Pulmonary artery endothelial cell (primary cell): ENCODE measurements around the gene TRPM3. TPM values are rescaled to one million over a fixed set of nuclear protein-coding genes. Genes with fewer than 3 reads are reported as not detected.

ENCODE experiments used
- DNase-seq: peaks from one replicate; pipeline ENCODE4 v3.0.0-alpha.2; 2011; ENCODE audit warnings: low read depth, low spot score
- total RNA-seq: library from RNA; depleted of rRNA; stranded (reverse); fragments of >200 nt; gene quantifications from 2 replicates; pipeline ENCODE4 v1.2.3, GENCODE V29; 2014

Gene TRPM3
- total RNA-seq = 0.99 and 2.9 TPM in 2 replicates

- DNase-seq = no peak
These were observed at the start of gene TRPM3 for GRCh38 chr9:71121275-71122021. TSS of gene TRPM3 (minus strand) at chr9:71121621. CDS start at chr9:71121354, 267 bp downstream.

GRCh38 chr9:71168418-71168817, 47.0 kb upstream of the TRPM3 start:
- no peak for DNase-seq

- DNase-seq = no peak
These were observed 40.7 kb upstream of the TRPM3 start for GRCh38 chr9:71162126-71162525.

- no peak for DNase-seq
These were observed 36.3 kb upstream of the TRPM3 start for GRCh38 chr9:71157731-71158130.

- no peak for DNase-seq
These were observed 25.9 kb upstream of the TRPM3 start for GRCh38 chr9:71147368-71147767.

GRCh38 chr9:71146511-71146910, 25.1 kb upstream of the TRPM3 start:
- DNase-seq = no peak

GRCh38 chr9:71145179-71145578, 23.8 kb upstream of the TRPM3 start:
- peak; percentile 98 for DNase-seq

GRCh38 chr9:71144495-71144894, 23.1 kb upstream of the TRPM3 start:
- DNase-seq = no peak

GRCh38 chr9:71136696-71137095, 15.3 kb upstream of the TRPM3 start:
- DNase-seq = no peak

- DNase-seq = no peak
These were observed 9.7 kb upstream of the TRPM3 start for GRCh38 chr9:71131145-71131544.

GRCh38 chr9:71130521-71130920, 9.1 kb upstream of the TRPM3 start:
- DNase-seq = no peak

GRCh38 chr9:71128796-71129195, 7.4 kb upstream of the TRPM3 start:
- no peak for DNase-seq

- no peak for DNase-seq
These were observed 5.9 kb upstream of the TRPM3 start for GRCh38 chr9:71127301-71127700.

- DNase-seq = no peak
These were observed 1.0 kb upstream of the TRPM3 start for GRCh38 chr9:71122421-71122820.

GRCh38 chr9:71122022-71122275, 528 bp upstream of the TRPM3 start:
- no peak for DNase-seq

- no peak for DNase-seq
These were observed 747 bp downstream of the TRPM3 start for GRCh38 chr9:71120501-71121247.

- no peak for DNase-seq
These were observed 1.7 kb downstream of the TRPM3 start for GRCh38 chr9:71119746-71120145.

- DNase-seq = no peak
These were observed 3.1 kb downstream of the TRPM3 start for GRCh38 chr9:71118324-71118723.

GRCh38 chr9:71115448-71115975, 5.9 kb downstream of the TRPM3 start:
- DNase-seq = no peak

- no peak for DNase-seq
These were observed 8.6 kb downstream of the TRPM3 start for GRCh38 chr9:71112866-71113265.

GRCh38 chr9:71108937-71109336, 12.5 kb downstream of the TRPM3 start:
- no peak for DNase-seq

- no peak for DNase-seq
These were observed 14.4 kb downstream of the TRPM3 start for GRCh38 chr9:71106992-71107391.

- no peak for DNase-seq
These were observed 16.2 kb downstream of the TRPM3 start for GRCh38 chr9:71105192-71105591.
